ENCODE results near the gene CYLD. TPM values are rescaled to one million over a fixed set of nuclear protein-coding genes. Genes with fewer than 3 reads are reported as not detected.

CYLD gene
- total RNA-seq, 1 donor from 2014 or later, result 27.9 TPM

DNA sequence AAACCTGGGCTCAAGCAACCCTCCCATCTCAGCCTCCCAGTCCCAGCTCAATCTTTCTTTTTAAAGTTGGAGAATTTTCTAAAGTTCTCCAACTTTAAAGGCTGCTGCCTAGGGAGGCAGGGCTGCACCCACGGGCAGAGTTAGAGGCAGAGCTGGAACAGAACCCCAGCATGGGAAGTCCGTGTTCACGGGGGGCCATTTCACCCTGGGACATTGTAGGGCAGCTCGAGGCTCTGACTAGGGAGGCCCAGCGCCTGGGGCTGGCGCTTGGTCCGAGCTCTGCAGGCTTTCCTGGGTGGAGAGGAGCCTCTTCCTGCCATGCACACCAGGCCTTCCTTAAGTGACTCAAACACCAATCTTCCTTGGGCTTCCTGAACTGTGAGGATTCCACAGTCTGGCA is 70.2 kb downstream of the CYLD start:
- H3K36me3 ChIP-seq (ENCODE audit: control insufficient read depth, insufficient read depth, low read length), result no peaks in the 10 kb centered on the region
- H3K27me3 ChIP-seq (ENCODE audit: control insufficient read depth, insufficient read depth, low read length), result no peaks in the 10 kb centered on the region
- FAIRE-seq (no peak), DNase-seq (ENCODE audit: low read depth) (no peak)
- no peak for TF ChIP-seq CTCF (IDR thresholded peaks at IDR 0.05; ENCODE audit: insufficient read depth, low read length, severe bottlenecking)
- no peak overlapping the region for H3K4me3 ChIP-seq (ENCODE audit: low read depth, low read length)

DNA sequence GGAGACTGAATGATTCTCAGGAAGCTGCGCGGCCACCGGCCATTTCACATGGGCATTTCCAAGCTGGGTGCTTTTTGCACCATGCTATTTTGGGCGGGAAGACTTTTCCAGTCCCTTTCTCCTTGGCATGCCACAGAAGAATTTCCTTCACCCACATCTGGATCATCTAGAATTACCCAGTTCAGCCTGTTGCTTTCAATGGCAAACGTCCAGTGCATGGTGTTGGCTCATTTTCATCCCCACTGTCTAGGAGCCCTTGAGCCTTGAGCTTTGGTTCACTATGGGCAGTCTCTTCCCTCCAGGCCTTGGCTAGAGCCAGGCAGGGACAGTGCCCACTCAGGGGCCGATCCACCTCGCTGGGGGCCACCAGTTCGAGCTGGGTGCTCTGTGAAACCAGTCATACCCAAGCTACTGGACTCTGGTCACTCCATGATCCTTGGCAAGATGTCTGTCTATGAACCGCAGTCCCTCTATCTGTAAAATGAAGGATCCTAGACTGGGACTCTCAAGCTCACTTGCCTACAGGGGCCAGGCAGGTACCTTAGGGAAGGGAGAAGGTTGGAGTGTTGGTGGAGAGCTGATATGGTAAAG is 71.1 kb downstream of the CYLD start:
- Histone ChIP-seq H3K4me3 (ENCODE audit: low read depth, low read length) (no peak overlapping the region), H3K27me3 (ENCODE audit: control insufficient read depth, insufficient read depth, low read length) (no peaks in the 10 kb centered on the region), H3K36me3 (ENCODE audit: control insufficient read depth, insufficient read depth, low read length) (no peaks in the 10 kb centered on the region)
- DNase-seq (ENCODE audit: low read depth), result no peak
- TF ChIP-seq CTCF (IDR thresholded peaks at IDR 0.05; ENCODE audit: insufficient read depth, low read length, severe bottlenecking), result no peak
- no peak for FAIRE-seq

DNA sequence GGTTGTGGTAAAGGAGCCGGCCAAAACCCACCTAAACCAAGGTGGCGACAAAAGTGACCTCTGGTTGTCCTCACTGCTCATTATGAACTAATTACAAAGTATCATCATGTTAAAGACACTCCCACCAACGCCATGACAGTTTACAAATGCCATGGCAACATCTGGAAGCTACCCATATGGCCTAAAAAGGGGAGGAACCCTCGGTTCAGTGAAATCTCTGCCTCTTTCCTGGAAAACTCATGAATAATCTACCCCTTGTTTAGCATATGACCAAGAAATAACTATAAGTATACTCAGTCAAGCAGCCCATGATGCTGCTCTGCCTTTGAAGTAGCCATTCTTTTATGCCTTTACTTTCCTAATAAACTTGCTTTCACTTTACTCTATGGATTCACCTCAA is 72.2 kb downstream of the CYLD start:
- no peak for TF ChIP-seq CTCF (IDR thresholded peaks at IDR 0.05; ENCODE audit: insufficient read depth, low read length, severe bottlenecking)
- DNase-seq (ENCODE audit: low read depth) (no peak), FAIRE-seq (no peak)
- no peaks in the 10 kb centered on the region for H3K36me3 ChIP-seq (ENCODE audit: control insufficient read depth, insufficient read depth, low read length)
- no peak overlapping the region for H3K4me3 ChIP-seq (ENCODE audit: low read depth, low read length)
- H3K27me3 ChIP-seq (ENCODE audit: control insufficient read depth, insufficient read depth, low read length), result no peaks in the 10 kb centered on the region

DNA sequence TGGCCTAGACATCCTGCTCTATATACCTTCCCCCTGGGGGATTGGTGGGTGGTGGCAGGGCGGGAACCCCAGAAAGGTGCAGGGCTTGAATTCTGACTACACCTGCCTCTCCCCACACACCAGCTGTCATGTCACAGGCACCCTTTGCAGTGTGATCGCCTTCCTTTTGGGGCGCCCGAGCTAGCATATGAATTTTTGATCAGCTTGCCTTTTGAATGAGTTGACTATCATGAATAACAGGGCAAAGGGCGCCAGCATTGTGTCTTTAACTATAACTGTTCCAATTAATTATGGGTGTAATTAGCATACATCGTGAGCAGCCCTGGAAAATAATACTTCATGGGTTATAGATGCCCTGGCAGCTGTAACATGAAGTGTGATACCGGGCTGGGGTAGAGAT is 72.7 kb downstream of the CYLD start:
- H3K36me3 ChIP-seq (ENCODE audit: control insufficient read depth, insufficient read depth, low read length), result no peaks in the 10 kb centered on the region
- no peak overlapping the region for H3K4me3 ChIP-seq (ENCODE audit: low read depth, low read length)
- no peak for FAIRE-seq
- DNase-seq (ENCODE audit: low read depth), result no peak
- H3K27me3 ChIP-seq (ENCODE audit: control insufficient read depth, insufficient read depth, low read length), result no peaks in the 10 kb centered on the region
- TF ChIP-seq CTCF (IDR thresholded peaks at IDR 0.05; ENCODE audit: insufficient read depth, low read length, severe bottlenecking), result no peak

DNA sequence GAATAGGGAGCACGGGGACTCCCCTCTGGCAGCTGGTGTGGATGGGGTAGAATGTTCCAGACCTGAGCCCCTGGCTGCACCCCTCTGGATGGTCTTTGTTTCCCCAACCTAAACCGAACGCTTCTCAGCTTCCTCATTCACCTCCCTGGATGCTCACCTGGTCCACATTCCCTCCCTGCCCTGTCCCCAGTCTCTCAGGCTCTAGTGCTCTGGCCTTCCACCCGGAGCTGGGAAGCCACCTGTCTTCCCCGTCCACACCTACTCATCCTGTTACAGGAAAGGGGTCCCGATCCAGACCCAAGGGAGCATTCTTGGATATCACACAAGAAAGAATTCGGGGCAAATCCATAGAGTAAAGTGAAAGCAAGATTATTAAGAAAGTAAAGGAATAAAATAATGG is 73.5 kb downstream of the CYLD start:
- H3K27me3 ChIP-seq (ENCODE audit: control insufficient read depth, insufficient read depth, low read length), result no peaks in the 10 kb centered on the region
- no peaks in the 10 kb centered on the region for H3K36me3 ChIP-seq (ENCODE audit: control insufficient read depth, insufficient read depth, low read length)
- no peak for DNase-seq (ENCODE audit: low read depth)
- no peak for FAIRE-seq
- no peak for TF ChIP-seq CTCF (IDR thresholded peaks at IDR 0.05; ENCODE audit: insufficient read depth, low read length, severe bottlenecking)
- H3K4me3 ChIP-seq (ENCODE audit: low read depth, low read length), result no peak overlapping the region

DNA sequence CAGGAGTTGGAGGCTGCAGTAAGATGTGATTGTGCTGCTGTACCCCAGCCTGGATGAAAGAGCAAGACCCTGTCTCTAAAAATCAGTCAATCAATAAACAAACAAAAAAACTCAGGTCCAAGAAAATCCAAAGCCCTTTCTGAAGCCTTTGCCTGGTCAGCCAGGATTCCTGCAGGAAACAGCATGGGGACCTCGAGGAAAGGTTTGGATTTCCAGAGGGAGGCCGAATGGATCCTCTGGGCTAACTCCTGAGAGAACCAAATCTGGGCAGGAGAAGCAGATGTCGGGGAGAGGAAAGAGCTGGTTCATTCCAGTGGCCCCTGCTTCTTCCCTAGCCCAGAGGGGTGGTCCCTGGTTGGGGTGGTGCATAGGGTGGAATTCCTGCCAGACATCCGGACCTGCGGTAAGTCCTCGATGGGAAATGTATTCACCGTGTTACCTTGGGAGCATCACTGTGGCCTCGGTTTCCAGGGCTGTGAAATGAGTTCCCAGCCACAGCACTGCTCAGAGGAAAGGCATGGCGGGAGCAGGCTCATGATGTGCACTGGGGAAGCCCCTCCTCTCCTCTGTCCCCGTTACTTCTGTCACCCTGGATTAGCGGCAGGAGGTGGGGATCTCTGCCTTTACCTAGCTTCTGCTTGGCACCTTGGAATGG is 75.1 kb downstream of the CYLD start:
- Histone ChIP-seq H3K36me3 (ENCODE audit: control insufficient read depth, insufficient read depth, low read length) (no peaks in the 10 kb centered on the region), H3K4me3 (ENCODE audit: low read depth, low read length) (no peak overlapping the region), H3K27me3 (ENCODE audit: control insufficient read depth, insufficient read depth, low read length) (no peaks in the 10 kb centered on the region)
- no peak for TF ChIP-seq CTCF (IDR thresholded peaks at IDR 0.05; ENCODE audit: insufficient read depth, low read length, severe bottlenecking)
- FAIRE-seq (no peak), DNase-seq (ENCODE audit: low read depth) (no peak)
